Measurements from ENCODE around the gene PEX13.

DNA sequence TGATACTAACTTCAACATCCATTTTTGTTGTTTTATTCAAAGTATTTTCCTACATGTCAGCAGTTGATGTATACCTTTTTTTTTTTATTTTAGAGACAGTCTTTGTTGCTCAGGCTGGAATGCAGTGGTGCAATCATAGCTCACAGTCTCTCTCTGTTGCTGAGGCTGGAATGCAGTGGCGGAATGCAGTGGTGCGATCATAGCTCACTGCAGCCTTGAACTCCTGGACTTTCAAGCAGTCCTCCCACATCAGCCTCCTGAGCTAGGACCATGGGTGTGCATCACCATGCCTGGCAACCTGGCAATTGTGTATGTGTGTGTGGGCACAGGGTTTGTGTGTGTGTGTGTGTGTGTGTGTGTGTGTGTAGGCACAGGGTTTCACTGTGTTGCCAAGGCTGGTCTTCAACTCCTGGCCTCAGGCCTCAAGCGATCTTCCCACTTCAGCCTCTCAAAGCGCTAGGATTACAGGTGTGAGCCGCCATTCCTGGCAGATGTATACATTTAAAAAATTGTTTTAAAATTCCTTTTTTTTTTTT, 72.9 kb downstream of the PEX13 start:
- TF ChIP-seq, protein P1, sequence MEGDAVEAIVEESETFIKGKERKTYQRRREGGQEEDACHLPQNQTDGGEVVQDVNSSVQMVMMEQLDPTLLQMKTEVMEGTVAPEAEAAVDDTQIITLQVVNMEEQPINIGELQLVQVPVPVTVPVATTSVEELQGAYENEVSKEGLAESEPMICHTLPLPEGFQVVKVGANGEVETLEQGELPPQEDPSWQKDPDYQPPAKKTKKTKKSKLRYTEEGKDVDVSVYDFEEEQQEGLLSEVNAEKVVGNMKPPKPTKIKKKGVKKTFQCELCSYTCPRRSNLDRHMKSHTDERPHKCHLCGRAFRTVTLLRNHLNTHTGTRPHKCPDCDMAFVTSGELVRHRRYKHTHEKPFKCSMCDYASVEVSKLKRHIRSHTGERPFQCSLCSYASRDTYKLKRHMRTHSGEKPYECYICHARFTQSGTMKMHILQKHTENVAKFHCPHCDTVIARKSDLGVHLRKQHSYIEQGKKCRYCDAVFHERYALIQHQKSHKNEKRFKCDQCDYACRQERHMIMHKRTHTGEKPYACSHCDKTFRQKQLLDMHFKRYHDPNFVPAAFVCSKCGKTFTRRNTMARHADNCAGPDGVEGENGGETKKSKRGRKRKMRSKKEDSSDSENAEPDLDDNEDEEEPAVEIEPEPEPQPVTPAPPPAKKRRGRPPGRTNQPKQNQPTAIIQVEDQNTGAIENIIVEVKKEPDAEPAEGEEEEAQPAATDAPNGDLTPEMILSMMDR (IDR thresholded peaks at IDR 0.05 in 2 of 3, conservative IDR thresholded peaks at IDR 0.05 in 1 of 3; ENCODE audit: control insufficient read depth in 2 of 3, extremely low read depth in 1 of 3, insufficient read depth in 1 of 3, low read depth in 3 of 3, low read length in 3 of 3) = no peak
- TF ChIP-seq SIX5 (IDR thresholded peaks at IDR 0.05; ENCODE audit: low read depth, low read length, severe bottlenecking) = no peak
- no peak for TF ChIP-seq YY1 (IDR thresholded peaks at IDR 0.05; ENCODE audit: low read depth, low read length)
- no peak for TF ChIP-seq EZH2 (IDR thresholded peaks at IDR 0.05; ENCODE audit: borderline replicate concordance, control insufficient read depth, low read depth, low read length)
- no peak for TF ChIP-seq ZNF384 (IDR thresholded peaks at IDR 0.05; ENCODE audit: borderline replicate concordance, low read depth, low read length)
- TF ChIP-seq POLR2AphosphoS5 (IDR thresholded peaks at IDR 0.05; ENCODE audit: low read length) = no peak
- no peak for TF ChIP-seq POLR2A (IDR thresholded peaks at IDR 0.05; ENCODE audit: low read depth, low read length)
- TF ChIP-seq STAT1 (conservative IDR thresholded peaks at IDR 0.05) = no peak
- TF ChIP-seq, protein P2, sequence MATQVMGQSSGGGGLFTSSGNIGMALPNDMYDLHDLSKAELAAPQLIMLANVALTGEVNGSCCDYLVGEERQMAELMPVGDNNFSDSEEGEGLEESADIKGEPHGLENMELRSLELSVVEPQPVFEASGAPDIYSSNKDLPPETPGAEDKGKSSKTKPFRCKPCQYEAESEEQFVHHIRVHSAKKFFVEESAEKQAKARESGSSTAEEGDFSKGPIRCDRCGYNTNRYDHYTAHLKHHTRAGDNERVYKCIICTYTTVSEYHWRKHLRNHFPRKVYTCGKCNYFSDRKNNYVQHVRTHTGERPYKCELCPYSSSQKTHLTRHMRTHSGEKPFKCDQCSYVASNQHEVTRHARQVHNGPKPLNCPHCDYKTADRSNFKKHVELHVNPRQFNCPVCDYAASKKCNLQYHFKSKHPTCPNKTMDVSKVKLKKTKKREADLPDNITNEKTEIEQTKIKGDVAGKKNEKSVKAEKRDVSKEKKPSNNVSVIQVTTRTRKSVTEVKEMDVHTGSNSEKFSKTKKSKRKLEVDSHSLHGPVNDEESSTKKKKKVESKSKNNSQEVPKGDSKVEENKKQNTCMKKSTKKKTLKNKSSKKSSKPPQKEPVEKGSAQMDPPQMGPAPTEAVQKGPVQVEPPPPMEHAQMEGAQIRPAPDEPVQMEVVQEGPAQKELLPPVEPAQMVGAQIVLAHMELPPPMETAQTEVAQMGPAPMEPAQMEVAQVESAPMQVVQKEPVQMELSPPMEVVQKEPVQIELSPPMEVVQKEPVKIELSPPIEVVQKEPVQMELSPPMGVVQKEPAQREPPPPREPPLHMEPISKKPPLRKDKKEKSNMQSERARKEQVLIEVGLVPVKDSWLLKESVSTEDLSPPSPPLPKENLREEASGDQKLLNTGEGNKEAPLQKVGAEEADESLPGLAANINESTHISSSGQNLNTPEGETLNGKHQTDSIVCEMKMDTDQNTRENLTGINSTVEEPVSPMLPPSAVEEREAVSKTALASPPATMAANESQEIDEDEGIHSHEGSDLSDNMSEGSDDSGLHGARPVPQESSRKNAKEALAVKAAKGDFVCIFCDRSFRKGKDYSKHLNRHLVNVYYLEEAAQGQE (IDR thresholded peaks at IDR 0.05; ENCODE audit: low read depth, low read length) = no peak
- TF ChIP-seq NFIC (IDR thresholded peaks at IDR 0.05; ENCODE audit: low read depth, low read length) = no peak
- no peak for TF ChIP-seq NFYB (IDR thresholded peaks at IDR 0.05; ENCODE audit: insufficient read depth, low read depth, low read length)

Measured in GM12878 (cell line).